Retinal pigment epithelial cell (primary cell): ENCODE data around the gene CNGA1.
A peak's percentile ranks its signal among the peaks of the same experiment; 100 is the strongest.

Experiments
- DNase-seq: peaks from one replicate; pipeline ENCODE4 v3.0.0-alpha.2; 2010; ENCODE audit warnings: low read depth
- H3K4me3 ChIP-seq: 2 replicates; pipeline ENCODE4 v1.5.1; 2011; ENCODE audit warnings: mild to moderate bottlenecking, low read length, control low read depth, moderate library complexity
- TF ChIP-seq, protein P1 (sequence below): conservative IDR thresholded peaks from 2 replicates; pipeline ENCODE4 v1.5.1; 2011; ENCODE audit warnings: low read depth, low read length, control low read depth, inconsistent platforms

Gene CNGA1

DNA sequence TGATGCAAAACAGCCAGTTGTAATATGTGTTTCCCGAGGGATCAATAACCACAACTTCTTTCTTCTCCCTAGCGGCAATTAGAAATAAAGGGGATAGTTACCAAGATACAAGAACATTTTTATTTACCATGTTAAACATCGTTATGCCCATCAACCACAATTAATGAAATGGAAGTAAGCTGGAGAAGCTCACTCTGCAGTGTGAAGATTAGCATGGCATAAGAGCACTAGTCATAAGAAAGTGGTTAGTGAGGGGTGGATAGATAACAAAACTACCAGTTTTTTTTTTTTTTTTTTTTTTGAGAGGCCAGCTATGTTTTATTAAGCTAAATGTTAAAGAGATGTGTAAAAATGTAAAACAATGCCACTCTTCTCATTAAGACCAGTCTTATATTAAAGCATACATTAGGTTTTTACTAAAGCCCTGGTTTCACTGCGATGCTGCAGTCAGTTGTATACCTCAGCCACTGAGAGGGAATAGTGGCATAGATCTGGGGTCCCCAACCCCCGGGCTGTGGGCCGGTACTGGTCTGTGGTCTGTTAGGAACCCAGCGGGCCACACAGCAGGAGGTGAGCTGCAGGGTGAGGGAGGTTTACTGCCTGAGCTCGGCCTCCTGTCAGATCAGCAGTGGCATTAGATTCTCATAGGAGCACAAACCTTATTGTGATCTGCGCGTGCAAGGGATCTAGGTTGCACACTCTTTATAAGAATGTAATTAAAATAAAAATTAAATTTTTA, 74.2 kb downstream of the CNGA1 start:
- no peak for DNase-seq
- TF ChIP-seq, protein P1, sequence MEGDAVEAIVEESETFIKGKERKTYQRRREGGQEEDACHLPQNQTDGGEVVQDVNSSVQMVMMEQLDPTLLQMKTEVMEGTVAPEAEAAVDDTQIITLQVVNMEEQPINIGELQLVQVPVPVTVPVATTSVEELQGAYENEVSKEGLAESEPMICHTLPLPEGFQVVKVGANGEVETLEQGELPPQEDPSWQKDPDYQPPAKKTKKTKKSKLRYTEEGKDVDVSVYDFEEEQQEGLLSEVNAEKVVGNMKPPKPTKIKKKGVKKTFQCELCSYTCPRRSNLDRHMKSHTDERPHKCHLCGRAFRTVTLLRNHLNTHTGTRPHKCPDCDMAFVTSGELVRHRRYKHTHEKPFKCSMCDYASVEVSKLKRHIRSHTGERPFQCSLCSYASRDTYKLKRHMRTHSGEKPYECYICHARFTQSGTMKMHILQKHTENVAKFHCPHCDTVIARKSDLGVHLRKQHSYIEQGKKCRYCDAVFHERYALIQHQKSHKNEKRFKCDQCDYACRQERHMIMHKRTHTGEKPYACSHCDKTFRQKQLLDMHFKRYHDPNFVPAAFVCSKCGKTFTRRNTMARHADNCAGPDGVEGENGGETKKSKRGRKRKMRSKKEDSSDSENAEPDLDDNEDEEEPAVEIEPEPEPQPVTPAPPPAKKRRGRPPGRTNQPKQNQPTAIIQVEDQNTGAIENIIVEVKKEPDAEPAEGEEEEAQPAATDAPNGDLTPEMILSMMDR, result no peak
- no peak overlapping the region for H3K4me3 ChIP-seq

DNA sequence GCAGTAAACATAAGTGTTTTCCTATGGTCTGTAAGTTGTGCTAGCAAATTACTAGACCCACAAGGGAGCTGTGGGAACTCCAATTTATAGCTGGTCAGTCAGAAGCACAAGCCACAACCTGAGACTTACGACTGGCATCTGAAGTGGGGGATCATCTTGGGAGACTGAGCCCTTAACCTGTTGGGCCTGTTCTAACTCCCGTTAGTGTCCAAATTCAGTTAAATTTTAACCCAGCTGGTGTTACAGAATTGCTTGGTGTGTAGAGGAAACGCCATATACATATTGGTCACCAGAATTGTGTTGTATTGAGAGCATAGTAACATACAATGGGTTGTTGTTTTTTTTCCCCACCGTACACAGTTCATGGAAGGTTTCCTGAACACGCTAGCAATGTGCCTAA, 77.0 kb downstream of the CNGA1 start:
- TF ChIP-seq, protein P1, result no peak
- DNase-seq, result no peak
- no peak overlapping the region for H3K4me3 ChIP-seq

DNA sequence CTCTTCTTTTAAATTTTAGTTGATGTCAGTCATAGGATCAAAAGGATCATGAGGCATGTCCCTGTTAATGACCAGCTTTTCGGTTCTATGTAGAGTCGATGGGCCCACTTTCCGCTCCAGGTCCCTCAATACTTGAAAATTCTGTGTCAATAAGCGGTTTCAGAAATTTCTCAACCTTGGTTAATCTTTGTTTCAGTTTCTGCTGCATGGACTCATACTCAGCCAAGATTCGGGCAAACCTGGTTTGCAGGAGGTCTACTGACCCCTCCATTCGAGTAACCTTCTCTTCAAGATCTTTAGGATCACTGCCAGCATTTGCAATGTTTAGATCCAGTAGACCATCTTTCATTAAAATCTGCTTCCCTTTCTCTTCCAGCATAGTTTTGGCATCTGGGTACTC, 80.1 kb downstream of the CNGA1 start:
- TF ChIP-seq, protein P1, result no peak
- no peak overlapping the region for H3K4me3 ChIP-seq
- DNase-seq, result no peak

DNA sequence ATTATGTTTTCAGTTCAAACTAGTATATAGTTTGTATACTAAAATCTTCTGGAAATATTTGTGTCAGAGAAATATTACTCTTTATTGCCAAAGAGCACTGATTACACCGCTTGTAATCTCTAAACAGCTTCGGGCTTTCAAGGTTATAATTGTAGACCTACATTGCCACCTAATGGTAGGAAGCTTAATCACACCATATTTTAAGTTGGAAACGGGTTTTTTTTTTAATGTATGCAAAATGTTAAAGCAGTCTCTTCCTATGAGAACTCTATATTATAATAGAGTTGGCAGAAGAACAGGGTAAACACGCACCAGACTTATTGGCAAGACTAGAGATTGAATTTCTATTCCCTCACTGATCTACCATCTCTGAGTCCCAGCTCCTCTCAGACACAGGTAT, 82.6 kb downstream of the CNGA1 start:
- DNase-seq, result no peak
- TF ChIP-seq, protein P1, result peak; percentile 56
- H3K4me3 ChIP-seq, result no peak overlapping the region

DNA sequence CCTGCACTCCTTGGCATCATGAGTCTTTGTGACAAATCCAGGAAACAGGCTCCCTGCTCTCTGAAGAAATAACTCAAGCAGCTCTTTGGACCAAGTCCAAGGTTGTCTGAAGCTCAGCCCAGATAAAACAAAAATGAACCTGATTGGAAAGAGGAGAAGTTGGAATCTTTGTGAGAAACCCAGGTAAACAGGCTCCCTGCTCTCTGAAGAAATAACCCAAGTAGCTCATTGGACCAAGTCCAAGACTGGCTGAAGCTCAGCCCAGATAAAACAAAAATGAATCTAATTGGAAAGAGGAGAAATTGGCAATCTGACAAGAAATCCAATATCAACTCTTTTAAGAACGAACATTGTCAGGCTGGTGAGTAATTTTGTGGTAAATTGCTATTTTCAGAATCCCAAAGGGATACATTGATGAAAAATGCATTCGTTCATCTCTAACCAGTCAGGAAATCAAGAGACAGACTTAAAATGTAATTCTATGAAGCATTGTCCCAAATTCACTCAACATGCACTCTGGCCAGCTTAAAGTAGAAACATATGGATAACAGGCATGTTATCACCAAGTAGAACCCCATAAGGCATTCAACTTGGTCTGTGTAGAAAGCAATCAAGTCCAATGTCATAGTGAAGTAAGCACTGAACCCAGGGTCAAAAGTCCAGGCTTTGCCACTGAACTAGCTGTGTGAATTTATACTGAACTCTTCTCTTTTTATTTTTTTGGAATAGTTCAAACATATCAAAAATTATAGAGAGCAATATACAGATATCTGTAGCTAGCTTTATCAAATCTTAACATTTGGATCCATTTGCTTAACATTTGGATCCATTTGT, 85.3 kb downstream of the CNGA1 start:
- no peak overlapping the region for H3K4me3 ChIP-seq
- TF ChIP-seq, protein P1, result no peak
- no peak for DNase-seq

DNA sequence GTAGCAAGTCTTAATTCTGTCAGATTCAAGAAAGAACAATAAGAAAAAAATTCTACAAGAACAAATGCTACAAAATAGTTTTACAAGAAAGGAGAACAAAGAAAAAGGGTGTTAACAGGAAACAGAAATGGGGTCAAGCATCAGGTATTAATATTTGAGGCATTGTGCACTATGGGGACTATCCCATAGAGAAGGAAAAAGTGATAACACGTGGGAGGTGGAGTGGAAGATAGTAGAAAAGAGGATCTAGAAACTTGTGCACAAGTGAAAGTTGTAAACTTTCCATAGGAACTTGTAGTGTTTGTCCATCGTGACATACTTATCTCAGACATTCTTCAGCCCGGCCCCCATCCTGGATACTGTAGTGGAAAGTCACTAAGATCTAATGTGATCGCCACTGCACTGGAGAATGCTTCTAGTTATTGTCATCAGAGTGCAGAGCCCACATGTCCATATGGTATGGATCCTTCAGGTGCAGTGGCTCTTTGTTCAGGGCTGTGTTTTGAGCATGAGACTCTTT, 86.7 kb downstream of the CNGA1 start:
- TF ChIP-seq, protein P1, result no peak
- H3K4me3 ChIP-seq, result no peak overlapping the region
- no peak for DNase-seq
